MV-4-11 (cell line): ENCODE measurements around the gene DDX54.
A peak's percentile ranks its signal among the peaks of the same experiment; 100 is the strongest.

Experiments used
- DNase-seq: peaks from one replicate; lab custom pipeline; 2025; lab: John Stamatoyannopoulos, UW

DDX54 gene, protein sequence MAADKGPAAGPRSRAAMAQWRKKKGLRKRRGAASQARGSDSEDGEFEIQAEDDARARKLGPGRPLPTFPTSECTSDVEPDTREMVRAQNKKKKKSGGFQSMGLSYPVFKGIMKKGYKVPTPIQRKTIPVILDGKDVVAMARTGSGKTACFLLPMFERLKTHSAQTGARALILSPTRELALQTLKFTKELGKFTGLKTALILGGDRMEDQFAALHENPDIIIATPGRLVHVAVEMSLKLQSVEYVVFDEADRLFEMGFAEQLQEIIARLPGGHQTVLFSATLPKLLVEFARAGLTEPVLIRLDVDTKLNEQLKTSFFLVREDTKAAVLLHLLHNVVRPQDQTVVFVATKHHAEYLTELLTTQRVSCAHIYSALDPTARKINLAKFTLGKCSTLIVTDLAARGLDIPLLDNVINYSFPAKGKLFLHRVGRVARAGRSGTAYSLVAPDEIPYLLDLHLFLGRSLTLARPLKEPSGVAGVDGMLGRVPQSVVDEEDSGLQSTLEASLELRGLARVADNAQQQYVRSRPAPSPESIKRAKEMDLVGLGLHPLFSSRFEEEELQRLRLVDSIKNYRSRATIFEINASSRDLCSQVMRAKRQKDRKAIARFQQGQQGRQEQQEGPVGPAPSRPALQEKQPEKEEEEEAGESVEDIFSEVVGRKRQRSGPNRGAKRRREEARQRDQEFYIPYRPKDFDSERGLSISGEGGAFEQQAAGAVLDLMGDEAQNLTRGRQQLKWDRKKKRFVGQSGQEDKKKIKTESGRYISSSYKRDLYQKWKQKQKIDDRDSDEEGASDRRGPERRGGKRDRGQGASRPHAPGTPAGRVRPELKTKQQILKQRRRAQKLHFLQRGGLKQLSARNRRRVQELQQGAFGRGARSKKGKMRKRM

DNA sequence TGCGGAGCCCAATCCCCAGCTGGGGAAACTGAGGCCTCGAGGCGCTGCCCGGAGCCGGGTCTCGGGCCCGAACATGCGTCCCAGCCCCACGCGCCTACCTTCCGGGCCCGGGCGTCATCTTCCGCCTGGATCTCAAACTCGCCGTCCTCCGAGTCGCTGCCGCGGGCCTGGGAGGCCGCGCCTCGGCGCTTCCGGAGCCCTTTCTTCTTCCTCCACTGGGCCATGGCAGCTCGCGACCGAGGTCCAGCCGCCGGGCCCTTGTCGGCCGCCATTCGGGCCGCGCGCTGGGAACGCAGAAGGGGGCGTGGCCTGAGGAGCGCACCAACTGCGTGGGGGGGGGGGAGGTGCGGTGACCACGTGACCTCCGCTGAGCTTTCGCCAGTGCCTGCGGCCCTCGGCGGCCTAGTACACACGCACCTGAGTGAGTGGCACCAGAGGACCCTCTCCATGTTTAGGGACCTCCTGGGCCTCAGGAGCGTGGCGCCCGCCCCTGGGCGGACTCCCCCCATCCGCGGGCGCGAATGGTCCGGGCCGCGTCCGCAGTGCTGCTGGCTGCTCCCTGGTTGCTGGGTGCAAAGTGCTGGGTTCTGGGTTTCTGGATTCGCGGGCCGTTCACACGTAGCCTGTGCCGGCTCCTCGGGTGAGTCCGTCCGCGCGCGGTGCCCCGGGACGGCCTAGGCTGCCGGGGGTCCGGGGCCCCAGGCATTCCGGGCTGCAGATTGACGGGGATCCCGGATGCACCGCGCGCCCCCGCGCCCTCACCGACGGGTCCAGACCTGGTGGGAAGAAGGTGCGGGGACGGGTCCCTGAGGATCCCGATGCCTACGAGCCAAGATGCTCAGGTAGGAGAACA, at the start of gene DDX54, which contains the start of gene RITA1:
TSS of gene DDX54 (minus strand) at position 299 of the 853 bp plus-strand sequence. CDS start at position 272, 27 bp downstream.
TSS of gene RITA1 (plus strand) at position 542 of the 853 bp plus-strand sequence. CDS start 1,026 bp downstream, outside the sequence.
- peak; percentile 65 for DNase-seq

DNA sequence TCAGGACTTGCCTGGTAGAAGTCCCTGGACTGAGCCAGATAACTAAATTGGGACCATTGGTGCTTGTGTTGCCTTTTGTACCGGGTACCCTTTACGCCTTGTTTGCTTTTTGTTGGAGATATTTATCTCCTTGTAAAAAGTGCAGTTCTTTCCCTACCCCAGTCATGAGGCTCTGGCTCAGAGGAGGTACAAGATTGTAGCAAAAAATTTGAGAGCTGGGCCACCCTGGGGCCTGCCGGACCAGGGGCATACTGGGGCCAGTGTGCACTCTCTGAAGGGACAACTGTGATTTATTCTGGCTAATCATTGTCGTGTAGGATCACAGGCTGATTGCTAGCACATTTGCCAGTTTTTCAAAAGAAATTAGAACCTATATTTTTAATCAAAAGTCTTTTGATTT, 49.2 kb upstream of the DDX54 start:
- no peak for DNase-seq

DNA sequence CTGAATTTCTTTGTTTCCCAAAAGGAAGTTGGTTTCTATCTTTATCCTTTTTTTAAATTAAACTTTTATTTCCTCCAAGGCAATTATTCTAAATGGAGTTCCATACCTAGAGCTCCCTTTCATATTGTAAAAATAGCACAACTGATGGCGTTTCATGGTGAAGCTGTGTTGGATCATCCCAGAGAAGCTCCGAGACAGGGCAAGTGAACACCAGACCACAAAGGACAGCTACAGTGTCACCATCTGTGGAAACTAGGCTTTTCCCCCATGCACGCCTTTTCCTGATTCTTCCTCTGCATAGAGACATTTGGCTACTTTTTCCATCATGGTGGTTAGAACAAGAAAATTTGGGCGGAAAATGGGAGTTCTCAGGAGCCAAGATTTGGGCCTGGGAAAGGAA, 48.7 kb upstream of the DDX54 start:
- DNase-seq, result no peak

DNA sequence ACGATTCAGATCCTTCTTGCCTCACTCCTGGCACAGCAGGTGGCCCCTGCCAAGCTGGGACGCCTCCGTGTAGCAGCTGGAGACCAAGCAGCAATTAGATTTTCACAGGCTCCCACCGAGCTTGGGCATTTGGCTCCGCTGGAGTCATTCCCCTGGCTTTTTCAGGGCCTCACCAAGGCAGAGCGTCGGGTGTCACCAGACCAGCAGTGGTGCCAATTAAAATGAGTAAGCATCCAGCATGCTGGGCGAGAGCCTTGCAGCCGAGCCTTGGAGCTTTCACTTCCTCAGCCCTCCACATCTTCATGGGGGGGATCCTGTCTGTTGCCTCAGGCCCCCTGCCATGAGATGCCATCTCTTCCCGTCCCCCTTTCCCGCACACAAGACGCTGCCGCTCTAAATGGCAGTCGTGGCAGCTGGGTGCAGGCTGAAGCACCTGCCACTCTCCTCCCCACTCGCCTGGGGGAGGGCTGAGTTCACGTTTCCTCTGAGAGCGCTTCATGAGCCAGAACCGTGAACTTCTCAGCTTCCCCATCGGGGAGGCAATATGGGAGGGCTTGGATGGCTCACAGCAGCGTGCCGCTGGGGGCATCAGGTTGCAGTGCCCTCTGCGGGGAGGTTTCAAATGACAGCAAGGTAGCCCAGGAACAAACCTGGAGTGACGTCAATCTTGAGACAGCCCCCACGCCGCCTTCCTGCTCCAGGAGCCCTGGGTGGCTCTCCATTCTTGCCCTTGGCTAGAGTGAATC, 47.7 kb upstream of the DDX54 start:
- DNase-seq, result peak; percentile 94

DNA sequence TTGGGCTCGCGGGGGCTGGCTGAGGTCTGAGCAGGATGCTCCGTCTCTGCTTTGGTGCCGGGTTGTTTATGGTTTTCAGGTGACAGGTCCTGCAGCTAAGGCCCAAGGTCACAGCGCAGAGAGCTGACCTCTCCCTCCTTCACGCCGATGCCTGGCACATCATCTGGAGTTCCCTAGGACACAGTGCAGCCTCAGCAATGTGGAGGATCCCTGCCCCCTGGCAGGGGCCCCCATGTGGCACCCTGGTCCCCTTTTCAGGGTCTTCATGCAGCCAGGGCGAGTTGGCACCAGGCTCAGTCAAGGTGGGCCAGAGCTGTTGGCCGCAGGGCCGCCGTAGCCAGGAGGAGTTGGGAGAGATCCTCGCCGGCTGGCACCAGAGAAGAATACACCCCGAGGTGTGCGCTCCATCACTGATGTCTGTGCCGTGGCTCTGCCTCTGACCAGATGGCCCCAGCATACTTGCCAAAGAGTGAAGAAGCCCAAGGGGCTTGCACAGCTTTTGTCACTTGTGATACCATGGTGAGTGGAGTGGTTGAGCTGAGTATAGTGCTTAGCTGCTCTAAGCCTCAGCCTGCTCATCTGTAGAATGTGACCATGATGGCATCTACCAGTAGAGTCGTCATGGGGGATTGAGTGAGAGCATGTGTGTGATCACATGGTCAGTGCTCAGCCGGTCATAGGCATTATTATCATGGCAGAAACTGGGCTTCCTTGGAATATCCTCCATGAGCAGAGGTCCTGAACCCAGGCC, 47.0 kb upstream of the DDX54 start:
- no peak for DNase-seq

DNA sequence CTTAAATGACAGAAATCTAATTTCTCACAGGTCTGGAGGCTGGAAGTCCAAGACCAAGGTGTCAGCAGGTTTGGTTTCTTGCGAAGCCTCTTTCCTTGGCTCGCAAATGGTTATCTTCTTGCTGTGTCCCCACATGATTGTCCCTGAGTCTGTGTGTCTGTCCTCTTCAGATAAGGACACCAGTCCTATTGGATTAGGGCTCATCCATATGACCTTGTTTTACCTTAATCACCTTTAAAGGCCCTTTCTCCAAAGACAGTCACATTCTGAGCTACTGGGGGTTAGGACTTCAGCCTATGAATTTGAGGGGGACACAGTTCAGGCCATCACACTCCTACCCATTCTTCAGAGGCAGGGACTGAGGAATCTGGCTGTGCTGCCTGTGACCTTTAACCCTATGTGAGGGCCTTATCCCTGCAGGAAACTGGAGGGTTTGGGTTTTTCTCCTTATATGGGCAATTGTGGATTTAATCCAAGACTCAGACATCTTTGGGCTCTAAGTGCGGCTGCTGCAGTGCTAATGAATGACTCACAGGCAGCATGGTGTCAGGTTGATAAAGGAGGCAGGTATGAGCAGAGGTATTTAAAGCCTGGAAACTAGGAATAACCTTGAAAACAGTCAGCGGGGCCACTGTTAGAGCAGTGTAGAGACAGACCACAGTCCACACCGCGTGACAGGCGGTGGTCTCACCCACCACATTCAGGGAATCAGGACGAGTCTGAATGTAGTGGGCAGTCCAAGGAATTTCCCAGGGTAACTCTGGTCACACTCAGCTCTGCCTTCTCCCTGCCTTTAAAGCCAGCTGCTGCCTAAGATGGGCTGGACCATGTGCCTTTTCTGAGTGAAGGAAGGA, 46.2 kb upstream of the DDX54 start:
- DNase-seq, result no peak

DNA sequence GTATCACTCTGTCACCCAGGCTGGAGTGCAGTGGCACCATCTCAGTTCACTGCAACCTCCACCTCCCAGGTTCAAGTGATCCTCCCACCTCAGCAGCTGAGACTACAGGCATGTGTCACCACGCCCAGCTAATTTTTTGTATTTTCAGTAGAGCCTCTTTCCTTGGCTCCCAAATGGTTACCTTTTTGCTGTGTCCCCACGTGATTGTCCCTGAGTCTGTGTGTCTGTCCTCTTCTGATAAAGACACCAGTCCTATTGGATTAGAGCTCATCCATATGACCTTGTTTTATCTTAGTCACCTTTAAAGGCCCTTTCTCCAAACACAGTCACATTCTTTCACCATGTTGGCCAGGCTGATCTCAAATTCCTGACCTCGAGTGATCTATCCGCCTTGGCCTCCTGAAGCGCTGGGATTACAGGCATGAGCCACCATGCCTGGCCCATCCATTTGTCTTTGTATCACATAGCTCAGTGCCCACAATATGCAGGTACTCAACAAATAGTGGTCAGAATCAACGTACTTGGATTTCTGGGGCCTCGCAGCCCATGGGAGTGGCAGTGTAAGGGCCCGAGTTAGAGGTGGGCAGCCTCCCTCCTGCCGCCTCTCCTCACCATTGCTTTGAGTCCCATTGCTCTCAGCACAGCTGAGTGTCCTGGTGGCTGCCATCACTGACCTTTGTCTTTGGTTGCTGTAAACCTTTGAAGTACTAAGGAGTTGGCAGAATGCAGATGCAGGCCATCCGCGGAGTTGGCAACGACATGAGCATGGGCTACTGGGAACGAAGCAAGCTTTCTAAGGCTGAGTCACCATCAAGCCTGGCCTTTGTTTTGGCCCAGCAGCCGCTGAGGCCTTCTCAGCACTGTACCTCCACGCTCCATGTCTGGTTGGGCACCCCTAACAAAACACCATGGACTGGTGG, 45.3 kb upstream of the DDX54 start:
- no peak for DNase-seq

DNA sequence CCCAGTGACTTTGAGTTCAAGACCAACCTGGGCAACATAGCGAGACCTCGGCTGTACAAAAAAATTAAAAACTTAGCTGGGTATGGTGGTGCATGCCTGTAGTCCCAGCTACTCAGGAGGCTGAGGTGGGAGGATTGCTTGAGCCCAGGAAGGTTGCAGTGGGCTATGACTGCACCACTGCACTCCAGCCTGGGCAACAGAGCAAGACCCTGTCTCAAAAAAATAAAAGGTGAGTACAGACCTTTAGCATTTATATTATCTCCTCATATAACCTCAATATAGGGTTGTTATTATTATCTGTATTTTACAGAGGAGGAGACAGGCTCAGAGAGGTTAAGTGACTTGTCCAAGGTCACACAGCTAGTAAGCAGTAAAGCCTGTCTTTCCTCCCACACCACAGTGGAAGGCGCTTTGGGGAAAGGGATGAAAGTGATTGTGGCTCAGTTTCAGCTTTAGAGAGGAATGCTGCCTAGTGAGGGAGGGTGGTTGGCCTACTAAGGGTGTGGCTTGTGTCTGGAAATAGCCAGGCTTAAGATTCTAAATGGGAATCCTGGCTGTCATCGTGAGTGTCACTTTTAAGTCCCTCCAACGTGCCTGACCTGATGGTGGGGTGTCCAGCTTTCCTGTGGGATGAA, 43.2 kb upstream of the DDX54 start:
- no peak for DNase-seq

DNA sequence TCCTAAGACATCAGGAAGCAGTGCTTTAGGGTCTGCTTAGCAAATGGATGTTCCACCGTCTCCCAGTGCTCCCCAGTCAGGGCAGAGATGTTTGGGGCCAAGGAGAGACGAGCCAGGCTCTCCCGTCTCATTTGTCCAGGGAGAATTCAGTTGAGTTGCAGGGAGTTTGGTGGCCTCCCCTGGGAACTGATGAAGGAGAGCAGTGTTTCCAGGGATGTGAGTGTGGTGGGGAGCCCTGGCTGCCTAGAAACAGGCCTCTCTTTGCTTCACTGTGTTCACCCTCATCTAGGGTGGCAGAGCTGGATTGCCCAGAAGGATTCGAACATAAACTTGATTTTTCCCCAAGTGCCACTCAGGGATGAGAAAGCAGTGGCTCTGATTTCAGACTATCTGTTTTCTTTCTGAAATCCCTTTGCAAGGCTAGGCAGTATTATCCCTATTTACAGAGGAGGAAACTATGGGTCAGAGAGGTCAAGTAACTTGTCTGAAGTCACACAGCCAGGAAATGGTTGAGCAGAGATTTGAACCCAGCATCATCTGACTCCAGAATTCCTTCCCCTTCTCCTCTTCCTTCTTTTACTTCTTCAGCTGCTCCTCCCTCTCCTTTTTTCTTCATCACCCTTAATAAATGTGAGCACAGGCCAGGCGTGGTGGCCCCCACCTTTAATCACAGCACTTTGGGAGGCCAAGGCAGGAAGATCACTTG, 42.6 kb upstream of the DDX54 start:
- no peak for DNase-seq

DNA sequence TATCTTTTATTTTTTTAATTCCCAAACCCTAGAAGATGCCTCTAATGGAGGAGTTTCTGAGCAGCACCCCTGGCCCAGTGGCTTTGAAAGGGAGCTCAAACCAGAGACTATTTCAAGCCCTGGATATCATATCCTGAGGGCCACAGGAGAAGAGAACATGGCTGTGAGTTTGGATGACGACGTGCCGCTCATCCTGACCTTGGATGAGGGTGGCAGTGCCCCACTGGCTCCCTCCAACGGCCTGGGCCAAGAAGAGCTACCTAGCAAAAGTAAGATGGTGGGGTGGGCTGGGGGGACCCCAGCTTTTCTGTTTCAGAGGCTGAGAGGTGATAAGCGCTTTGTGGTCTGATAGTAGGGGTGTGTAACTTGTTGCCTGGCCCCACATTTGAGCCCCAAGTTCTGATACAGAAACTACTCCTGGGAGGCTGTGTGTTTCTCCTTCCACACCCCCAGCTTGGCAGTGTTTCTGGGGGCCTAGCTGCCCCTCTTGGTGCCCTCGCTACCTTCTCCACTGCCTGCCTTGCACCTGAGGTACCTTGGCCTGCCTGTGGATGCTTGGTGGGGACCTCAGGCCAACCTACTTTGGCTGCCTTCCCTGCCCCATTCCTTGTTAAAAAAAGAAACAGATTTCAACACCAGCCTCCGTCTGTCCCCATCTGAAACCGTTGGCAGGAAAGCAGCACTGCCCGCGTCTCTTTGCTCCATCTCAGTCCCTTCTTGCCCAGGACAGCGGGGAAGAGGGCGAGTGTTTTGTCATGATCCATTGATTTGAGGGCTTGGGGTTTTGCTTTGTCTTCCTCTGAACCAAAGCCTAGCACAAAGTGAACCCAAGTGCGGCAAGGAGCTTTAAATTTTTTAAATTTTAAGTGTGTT, 41.7 kb upstream of the DDX54 start:
- DNase-seq, result peak; percentile 40

DNA sequence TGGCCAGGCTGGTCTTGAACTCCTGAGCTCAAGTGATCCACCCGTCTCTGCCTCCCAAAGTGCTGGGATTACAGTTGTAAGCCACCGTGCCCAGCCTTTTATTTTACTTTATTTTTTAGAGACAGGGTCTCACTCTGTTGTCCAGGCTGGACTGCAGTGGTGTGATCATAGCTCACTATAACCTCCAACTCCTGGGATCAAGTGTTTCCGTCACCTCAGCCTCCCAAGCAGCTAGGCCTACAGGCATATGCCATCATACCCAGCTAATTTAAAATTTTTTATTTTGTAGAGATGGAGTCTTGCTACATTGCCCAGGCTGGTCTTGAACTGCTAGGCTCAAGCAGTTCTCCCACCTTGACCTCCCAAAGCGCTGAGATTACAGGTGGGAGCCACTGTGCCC, 39.7 kb upstream of the DDX54 start:
- no peak for DNase-seq

DNA sequence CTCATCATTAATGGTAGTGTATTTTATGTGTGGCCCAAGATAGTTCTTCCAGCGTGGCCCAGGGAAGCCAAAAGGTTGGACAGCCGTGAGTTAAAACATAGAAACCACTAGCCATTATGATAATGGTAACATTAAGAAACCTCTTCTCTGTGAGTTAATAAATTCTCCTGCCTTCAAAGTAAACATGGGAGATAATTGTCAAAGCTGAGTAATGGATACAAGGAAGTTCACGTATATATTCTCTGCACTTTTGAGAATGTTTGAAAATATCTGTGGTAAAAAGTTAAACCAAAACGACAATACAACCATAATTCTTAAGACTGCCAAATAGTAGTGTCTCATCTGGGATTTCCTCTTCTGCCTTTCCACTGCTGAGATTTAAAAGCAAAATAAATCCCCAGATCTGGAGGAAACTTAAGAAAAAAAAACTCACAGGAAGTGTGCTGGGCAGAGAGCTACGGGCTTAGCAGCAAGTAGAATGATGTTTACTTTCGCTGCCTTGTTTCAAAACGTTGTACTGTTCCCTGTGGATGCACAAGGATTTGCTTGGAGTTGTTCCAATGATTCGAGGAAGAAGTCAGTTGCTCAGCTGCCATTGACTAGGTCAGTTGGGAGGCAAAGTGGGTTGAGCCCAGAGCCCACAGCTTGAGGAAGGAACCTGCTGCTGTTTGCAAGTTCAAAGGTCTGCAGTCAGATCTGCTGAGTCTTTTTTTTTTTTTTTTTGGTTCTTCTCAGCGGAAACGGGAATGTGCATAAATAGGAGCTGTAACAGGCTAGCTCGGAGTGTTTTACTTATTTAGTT, 37.7 kb upstream of the DDX54 start:
- DNase-seq, result peak; percentile 29

DNA sequence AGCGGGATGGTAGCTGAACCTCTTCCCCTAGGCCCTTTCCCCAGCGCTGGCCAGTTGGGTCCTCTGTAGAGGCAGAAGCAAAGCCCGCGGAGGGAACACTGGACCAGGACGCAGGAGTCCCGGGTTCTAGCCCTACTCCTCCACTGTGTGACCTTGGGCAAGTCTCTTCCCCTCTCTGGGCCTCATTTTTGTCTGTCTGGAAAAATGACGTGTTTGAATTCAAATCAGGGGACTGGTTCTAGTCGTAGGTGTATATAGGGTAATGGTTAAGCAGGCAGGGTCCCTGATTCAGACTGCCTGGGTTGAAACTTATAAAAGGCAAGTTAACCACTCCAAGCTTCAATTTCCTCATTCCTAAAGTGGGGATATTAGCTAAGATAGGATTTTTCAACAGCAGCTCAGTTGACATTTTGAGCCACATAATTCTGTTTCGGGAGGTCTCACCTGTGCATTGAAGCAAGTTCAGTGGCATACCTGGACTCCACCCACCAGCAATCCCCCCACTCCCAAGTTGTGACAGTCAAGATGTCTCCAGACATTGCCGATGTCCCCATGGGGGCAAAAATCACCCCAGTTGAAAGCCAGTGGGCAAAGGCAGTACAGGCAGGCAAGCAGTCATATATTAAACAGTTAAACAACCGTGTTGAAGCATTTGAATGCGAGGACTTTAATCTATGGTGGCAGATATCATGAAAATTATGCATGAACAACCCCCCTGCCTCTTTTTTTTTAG, 36.9 kb upstream of the DDX54 start:
- no peak for DNase-seq

DNA sequence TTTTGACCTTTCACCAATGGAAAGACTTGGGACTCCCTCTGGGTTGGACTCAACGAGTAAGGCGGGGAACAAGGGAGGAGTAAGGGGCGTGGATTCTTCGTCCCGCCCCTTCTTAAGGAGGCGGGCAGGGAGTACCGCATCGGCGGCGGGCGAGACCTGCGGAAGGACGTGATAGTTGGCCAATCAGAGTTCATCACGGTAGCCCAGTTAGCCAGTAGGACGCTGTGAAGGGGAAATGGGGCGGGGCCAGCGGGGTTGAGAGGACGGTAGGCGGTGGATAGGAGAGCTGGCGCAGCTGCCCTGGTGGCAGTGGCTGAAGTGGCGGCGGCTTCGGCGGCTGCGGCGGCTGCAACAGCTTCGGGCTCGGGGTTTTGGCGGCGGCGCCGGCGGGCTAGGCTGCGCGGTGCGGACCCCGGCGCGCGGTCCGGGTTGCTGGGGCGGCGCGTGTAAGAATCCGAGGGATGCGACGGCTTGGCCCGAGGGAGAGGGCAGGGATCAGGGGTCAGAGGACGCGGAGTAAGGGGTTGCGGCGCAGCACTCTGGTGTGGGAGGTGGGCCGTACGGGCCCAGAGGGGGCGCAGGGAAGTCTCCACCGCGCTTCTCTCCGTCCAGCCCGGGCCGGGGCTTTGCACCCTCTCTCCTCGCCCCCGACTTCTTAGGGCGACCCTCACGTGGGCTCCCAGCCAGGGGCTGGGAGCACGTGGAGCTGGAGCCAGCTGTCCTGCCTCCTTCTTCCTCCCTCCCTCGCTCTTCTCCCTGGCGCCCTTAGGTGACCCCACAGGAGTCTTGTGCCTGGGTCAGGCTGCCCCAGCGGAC, 36.1 kb upstream of the DDX54 start, which contains the start of gene TPCN1:
TSS of gene TPCN1 (plus strand) at position 284 of the 816 bp plus-strand sequence. CDS start 5,389 bp downstream, outside the sequence.
- DNase-seq, result peak; percentile 100
